Adrenal gland (tissue), 5 donors: ENCODE results near the gene SLC24A4.
A peak's percentile ranks its signal among the peaks of the same experiment; 100 is the strongest.

Source experiments
- CTCF ChIP-seq, 6 experiments: fragments of 450-650 bp in 4 of 6; fragments of 200-600 bp in 2 of 6; sonication (generic) in 1 of 6; IDR thresholded peaks; 1 replicate in 5 of 6; 2 replicates in 1 of 6; pipeline versions ENCODE4 v1.5.1 to v1.8.0; 2016 to 2021; ENCODE audit warnings: antibody characterized with exemption in 6 of 6, mild to moderate bottlenecking in 2 of 6, moderate library complexity in 1 of 6
- POLR2A ChIP-seq, 2 donors: fragments of 450-650 bp; IDR thresholded peaks; one replicate each; pipeline ENCODE4 v1.6.1; 2017; ENCODE audit warnings: antibody characterized with exemption in 2 of 2, mild to moderate bottlenecking in 2 of 2, moderate library complexity in 1 of 2
- donor health status: DM: no; HTN: no; CAD: no.

- TF ChIP-seq CTCF (IDR thresholded peaks at IDR 0.05), result peak in 1 of 6 experiments; percentile 11
- TF ChIP-seq POLR2A (IDR thresholded peaks at IDR 0.05), result no peak
Observed at GRCh38 chr14:92459950-92460421, 137.0 kb downstream of the SLC24A4 start.
